Measurements from ENCODE around the gene MPP7. TPM values are rescaled to one million over a fixed set of nuclear protein-coding genes. Genes with fewer than 3 reads are reported as not detected.

MPP7 gene
- total and polyA plus RNA-seq, 12 donors, result 1.7 to 12.0 (median 5.9) TPM

DNA sequence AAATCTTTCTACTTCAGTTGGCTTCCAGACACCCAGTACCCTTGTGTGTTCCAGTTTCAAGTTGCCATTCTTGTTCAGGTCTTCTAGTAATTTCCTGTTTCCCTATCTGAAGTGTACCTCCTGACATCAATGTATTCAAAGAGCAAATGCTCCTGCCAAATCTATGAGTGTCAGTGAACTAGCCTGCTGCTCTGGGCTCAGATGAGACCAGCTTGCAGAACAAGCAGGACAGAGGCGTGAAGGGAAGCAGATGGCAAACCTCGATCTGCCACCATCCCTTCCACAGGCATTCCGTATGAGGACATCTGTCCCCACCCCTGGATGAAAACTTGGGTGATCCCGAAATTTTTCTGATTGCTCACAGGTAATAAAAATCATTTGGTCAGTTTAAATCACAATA, 4.4 kb upstream of the MPP7 start:
- Histone ChIP-seq H3K36me3 (replicated peaks in 1 of 2) (no peaks in the 10 kb centered on the region), H3K4me3 (no peak overlapping the region), H3K4me1 (replicated peaks in 1 of 2) (no peaks in the 10 kb centered on the region), H3K27me3 (peaks cover 12% of the 10 kb centered on the region), H3K9me3 (replicated peaks in 1 of 3) (no peaks in the 10 kb centered on the region), H3K27ac (no peak overlapping the region)
- intact Hi-C loops (cut with DNase I), result loop anchor here in 1 of 2 donors (5.0 kb wide), 1 partner anchor 75 kb away; no protein-coding TSS in a partner anchor
- WGBS, 4 donors, result 63 to 84% (median 76%) methylated on average over 4 of the region's 4 CpGs
- TF ChIP-seq, protein P1, sequence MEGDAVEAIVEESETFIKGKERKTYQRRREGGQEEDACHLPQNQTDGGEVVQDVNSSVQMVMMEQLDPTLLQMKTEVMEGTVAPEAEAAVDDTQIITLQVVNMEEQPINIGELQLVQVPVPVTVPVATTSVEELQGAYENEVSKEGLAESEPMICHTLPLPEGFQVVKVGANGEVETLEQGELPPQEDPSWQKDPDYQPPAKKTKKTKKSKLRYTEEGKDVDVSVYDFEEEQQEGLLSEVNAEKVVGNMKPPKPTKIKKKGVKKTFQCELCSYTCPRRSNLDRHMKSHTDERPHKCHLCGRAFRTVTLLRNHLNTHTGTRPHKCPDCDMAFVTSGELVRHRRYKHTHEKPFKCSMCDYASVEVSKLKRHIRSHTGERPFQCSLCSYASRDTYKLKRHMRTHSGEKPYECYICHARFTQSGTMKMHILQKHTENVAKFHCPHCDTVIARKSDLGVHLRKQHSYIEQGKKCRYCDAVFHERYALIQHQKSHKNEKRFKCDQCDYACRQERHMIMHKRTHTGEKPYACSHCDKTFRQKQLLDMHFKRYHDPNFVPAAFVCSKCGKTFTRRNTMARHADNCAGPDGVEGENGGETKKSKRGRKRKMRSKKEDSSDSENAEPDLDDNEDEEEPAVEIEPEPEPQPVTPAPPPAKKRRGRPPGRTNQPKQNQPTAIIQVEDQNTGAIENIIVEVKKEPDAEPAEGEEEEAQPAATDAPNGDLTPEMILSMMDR (IDR thresholded peaks at IDR 0.05), result no peak
- TF ChIP-seq POLR2A (IDR thresholded peaks at IDR 0.05), result no peak
- DNase-seq, result no peak

DNA sequence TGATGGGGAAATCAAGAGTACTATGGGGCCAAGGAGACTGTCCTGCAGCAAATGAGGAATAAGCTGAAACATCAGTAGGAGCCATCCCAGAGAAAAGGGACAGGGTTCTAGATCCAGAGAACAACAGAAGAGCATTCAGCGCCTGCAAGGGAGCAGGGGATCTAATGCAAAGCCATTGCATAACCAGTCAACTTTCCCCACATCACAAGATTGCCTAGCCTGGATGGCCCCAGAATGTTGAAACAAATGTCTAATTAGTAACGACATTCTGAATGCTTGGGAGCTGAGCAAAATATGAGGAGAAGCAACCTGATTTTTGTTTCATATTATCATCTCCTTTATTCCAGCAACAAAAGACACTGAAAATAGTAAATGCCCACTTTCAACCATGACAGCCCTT, 2.7 kb upstream of the MPP7 start:
- TF ChIP-seq, protein P1 (IDR thresholded peaks at IDR 0.05), result no peak
- TF ChIP-seq POLR2A (IDR thresholded peaks at IDR 0.05), result no peak
- Histone ChIP-seq H3K27ac (no peak overlapping the region), H3K27me3 (peaks cover 12% of the 10 kb centered on the region), H3K4me1 (replicated peaks in 1 of 2) (peaks cover 7% of the 10 kb centered on the region in 2 donors), H3K4me3 (no peak overlapping the region), H3K36me3 (replicated peaks in 1 of 2) (no peaks in the 10 kb centered on the region), H3K9me3 (replicated peaks in 1 of 3) (no peaks in the 10 kb centered on the region)
- DNase-seq, result no peak
- WGBS, 4 donors, result 84 to 88% (median 86%) methylated on average over 2 of the region's 2 CpGs
- intact Hi-C loops (cut with DNase I), result loop anchor here in 1 of 2 donors (5.0 kb wide), 1 partner anchor 77 kb away; no protein-coding TSS in a partner anchor

DNA sequence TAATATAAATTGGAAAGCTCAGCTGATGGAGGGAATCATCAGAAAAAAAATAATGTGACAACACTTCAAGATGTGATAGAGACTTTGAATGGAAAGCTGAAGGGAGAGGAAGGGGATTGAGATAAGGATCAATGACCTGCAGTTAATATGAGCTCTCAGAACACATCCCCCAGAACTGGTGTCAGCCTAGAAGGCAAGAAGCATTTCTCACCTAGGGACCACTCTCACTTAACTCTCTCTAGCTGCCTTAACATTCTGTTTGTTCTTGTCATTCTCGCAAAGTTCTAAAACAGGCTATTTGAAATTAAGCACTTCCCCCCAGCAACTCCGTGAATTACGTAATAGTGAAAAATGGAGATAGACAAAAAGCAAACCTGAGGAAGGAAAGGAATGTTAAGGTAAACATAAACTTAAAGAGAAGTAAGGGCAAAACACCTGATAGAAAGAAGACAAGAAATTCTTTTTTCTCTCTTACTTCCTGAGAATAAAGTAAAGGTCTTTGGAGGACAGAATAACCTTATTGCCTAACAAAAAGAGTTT, 1.2 kb upstream of the MPP7 start:
- WGBS, 4 donors, result 26 to 50% (median 40%) methylated on average over 3 of the region's 3 CpGs
- no peak for TF ChIP-seq POLR2A (IDR thresholded peaks at IDR 0.05)
- TF ChIP-seq, protein P1 (IDR thresholded peaks at IDR 0.05), result no peak
- Histone ChIP-seq H3K4me1 (replicated peaks in 1 of 2) (peaks cover 7% of the 10 kb centered on the region in 2 donors), H3K27me3 (peaks cover 6% of the 10 kb centered on the region), H3K4me3 (no peak overlapping the region), H3K9me3 (replicated peaks in 1 of 3) (no peaks in the 10 kb centered on the region), H3K36me3 (replicated peaks in 1 of 2) (no peaks in the 10 kb centered on the region), H3K27ac (no peak overlapping the region)
- intact Hi-C loops (cut with DNase I), result no loop called here
- no peak for DNase-seq

DNA sequence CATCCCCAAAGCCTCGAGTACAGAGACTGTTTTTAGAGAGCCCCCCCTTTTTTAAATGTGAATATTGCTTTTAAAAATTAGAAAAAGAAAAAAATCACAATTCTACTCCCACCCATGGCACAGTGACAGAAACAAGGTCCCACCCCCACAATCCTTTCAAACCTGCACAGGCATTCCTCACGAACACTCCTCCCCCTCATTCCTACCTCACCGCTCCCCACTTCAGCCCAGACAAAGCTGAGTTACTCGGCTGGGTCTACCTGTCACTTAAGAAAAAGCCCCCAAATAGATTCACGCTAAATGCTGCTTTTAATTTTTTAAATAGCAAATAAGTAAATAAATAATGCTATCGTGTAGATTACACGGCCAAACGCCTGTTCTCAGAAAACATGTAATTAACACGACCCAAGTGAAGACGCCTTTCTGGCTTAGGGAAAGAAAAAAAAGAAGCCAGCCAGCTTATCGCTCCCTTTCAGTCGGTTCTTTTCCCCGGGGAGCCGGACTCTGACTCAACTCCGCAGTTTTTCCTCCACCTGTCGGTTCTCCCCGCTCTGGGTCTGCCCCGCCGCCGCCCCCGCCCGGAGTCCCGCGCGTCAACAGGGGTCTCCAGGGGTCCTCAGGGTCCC, 739 bp downstream of the MPP7 start:
- TF ChIP-seq POLR2A (IDR thresholded peaks at IDR 0.05), result no peak
- TF ChIP-seq, protein P1 (IDR thresholded peaks at IDR 0.05), result no peak
- 1 to 3% (median 2%) methylated on average over 16 to 25 of the region's 25 CpGs for WGBS, 4 donors
- H3K27me3 ChIP-seq, result peaks cover 6% of the 10 kb centered on the region
- intact Hi-C loops (cut with DNase I), result no loop called here
- peak in 2 of 7 donors; percentile 58 to 61 for DNase-seq
- H3K4me3 ChIP-seq, result peak overlapping the region in 2 of 4 donors; percentile 76 to 77
- H3K27ac ChIP-seq, result peak overlapping the region in 3 of 5 donors; percentile 80 to 89 (median 85)
- peaks cover 7% of the 10 kb centered on the region in 2 donors for H3K4me1 ChIP-seq (replicated peaks in 1 of 2)
- no peaks in the 10 kb centered on the region for H3K9me3 ChIP-seq (replicated peaks in 1 of 3)
- no peaks in the 10 kb centered on the region for H3K36me3 ChIP-seq (replicated peaks in 1 of 2)
